Lower leg skin (tissue), 4 donors: ENCODE data around the gene SHCBP1. TPM values are rescaled to one million over a fixed set of nuclear protein-coding genes. Genes with fewer than 3 reads are reported as not detected.

Source experiments
- DNase-seq, 2 donors: peaks; one replicate each; pipeline ENCODE4 v3.0.0-alpha.2; 2019; ENCODE audit warnings: low spot score in 2 of 2
- H3K4me3 ChIP-seq: fragments of 200-600 bp; sonication (generic); 2 replicates; pipeline ENCODE4 v1.5.1; 2017; ENCODE audit warnings: mild to moderate bottlenecking, low read depth; ENCODE audit not compliant: poor library complexity, severe bottlenecking
- POLR2A ChIP-seq, 2 donors: fragments of 450-650 bp; IDR thresholded peaks; one replicate each; pipeline ENCODE4 v1.6.1; 2016 to 2017; ENCODE audit warnings: antibody characterized with exemption in 2 of 2, mild to moderate bottlenecking in 1 of 2, moderate library complexity in 1 of 2
- WGBS, 2 donors: methylation state at CpG; one replicate each; pipeline ENCODE4 v1.1.5; 2018; 5-methylcytosine and 5-hydroxymethylcytosine counted together
- intact Hi-C: fragments of 100-400 bp; cut with DNase I; formaldehyde crosslinking; loops from one replicate; pipeline ENCODE4 v1.15.0; 2023; ENCODE audit warnings: low total_unique reads
- total RNA-seq, 4 donors: library from RNA; depleted of rRNA; stranded (reverse); fragments of >200 nt; gene quantifications; one replicate each; pipeline ENCODE4 v1.1.0, GENCODE V29; 2016
- TF ChIP-seq, protein P1 (sequence below), 3 donors: fragments of 450-650 bp; IDR thresholded peaks; one replicate each; pipeline ENCODE4 v1.5.1; 2016; ENCODE audit warnings: antibody characterized with exemption in 3 of 3, mild to moderate bottlenecking in 3 of 3, moderate library complexity in 2 of 3

SHCBP1 gene
- total RNA-seq, 4 donors from 2014 or later = 0.76 to 1.4 (median 1.3) TPM

DNA sequence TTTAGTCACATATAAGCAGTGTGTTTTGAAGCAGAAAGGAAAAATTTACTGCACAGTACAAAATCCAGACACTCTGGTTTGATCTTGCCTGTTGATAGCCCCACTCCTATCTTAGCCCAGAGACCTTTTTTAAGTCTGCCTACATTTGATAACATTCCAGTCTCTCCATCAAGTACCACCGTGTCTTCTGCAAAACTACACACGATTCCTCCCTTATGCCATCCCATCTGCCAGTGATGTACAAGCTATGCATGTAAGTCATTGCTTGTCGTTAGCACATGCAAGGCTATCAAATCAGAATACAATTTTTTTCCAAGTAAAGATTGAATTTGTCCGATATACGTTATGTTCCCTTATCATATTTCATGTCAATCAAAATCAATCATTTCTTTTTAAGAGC is 14.9 kb downstream of the SHCBP1 start:
- intact Hi-C loops = no loop called here

DNA sequence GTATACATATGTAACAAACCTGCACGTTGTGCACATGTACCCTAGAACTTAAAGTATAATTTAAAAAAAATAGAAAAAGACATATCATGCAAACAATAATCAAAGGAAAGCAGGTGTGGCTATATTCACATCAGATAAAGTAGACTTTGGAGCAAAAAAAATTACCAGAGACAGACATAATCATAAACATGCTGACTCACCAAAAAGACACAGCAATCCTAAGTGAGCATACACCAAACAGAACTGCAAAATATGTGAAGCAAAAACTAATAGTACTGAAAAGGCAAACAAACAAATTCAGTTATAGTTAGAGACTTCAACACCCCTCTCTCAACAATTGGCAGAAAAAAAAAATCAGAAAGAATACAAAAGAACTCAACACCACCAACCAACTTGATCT is 29.9 kb downstream of the SHCBP1 start:
- no peak for DNase-seq
- TF ChIP-seq, protein P1, sequence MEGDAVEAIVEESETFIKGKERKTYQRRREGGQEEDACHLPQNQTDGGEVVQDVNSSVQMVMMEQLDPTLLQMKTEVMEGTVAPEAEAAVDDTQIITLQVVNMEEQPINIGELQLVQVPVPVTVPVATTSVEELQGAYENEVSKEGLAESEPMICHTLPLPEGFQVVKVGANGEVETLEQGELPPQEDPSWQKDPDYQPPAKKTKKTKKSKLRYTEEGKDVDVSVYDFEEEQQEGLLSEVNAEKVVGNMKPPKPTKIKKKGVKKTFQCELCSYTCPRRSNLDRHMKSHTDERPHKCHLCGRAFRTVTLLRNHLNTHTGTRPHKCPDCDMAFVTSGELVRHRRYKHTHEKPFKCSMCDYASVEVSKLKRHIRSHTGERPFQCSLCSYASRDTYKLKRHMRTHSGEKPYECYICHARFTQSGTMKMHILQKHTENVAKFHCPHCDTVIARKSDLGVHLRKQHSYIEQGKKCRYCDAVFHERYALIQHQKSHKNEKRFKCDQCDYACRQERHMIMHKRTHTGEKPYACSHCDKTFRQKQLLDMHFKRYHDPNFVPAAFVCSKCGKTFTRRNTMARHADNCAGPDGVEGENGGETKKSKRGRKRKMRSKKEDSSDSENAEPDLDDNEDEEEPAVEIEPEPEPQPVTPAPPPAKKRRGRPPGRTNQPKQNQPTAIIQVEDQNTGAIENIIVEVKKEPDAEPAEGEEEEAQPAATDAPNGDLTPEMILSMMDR (IDR thresholded peaks at IDR 0.05) = no peak
- no peak for TF ChIP-seq POLR2A (IDR thresholded peaks at IDR 0.05)
- intact Hi-C loops = no loop called here
- 92 to 100% methylated on average over 1 of the region's 1 CpG for WGBS, 2 donors
- no peak overlapping the region for H3K4me3 ChIP-seq

More for the DNA sequence above, 14.9 kb downstream of the SHCBP1 start:
- WGBS, 2 donors = 94 to 95% methylated on average over 5 of the region's 5 CpGs
- DNase-seq = no peak
- no peak overlapping the region for H3K4me3 ChIP-seq
- TF ChIP-seq POLR2A (IDR thresholded peaks at IDR 0.05) = no peak
- TF ChIP-seq, protein P1 (IDR thresholded peaks at IDR 0.05) = no peak

DNA sequence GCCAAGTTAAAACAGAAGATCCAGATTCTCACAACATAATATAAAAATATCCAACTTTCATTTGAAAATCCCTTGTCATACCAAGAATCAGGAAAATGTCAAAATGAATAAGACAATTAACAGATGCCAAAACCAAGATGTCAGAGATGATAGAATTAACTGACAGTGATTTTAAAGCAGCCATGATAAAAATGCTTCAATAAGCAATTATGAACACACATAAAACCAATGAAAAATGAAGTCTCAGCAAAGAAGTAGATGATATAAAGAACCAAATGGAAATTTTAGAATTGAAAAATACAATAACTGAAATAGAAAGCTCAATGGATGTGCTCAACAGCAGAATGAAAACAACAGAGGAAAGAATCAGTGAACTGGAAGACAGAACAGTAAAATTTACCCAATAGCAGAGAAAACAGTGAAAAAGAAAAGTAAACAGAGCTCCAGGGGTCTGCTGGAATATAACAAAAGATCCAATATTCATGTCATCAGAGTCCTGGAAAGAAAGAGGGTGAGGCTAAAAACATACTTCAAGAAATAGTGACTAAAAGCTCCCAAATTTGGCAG is 35.1 kb downstream of the SHCBP1 start:
- H3K4me3 ChIP-seq = no peak overlapping the region
- TF ChIP-seq POLR2A (IDR thresholded peaks at IDR 0.05) = no peak
- DNase-seq = no peak
- intact Hi-C loops = no loop called here

DNA sequence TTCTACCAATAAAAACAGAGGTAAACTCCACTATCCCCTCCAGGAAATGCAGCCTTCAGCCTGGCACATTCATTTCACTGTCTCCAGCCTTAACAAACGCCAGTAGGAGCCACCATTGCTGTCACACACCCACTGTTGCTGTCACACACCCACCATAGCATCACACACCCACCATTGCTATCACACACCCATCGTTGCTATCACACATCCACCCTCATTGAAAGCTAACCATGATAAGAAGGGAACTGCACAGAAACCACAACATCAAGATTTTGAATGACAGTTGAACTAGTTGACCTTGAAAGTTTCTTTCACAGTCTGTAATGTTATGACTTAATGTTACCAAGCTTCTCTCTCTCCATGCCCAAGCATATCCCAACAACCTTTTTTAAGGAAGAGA is 38.1 kb downstream of the SHCBP1 start:
- no peak for DNase-seq
- TF ChIP-seq POLR2A (IDR thresholded peaks at IDR 0.05) = no peak
- TF ChIP-seq, protein P1 (IDR thresholded peaks at IDR 0.05) = no peak
- intact Hi-C loops = no loop called here
- no peak overlapping the region for H3K4me3 ChIP-seq
- WGBS, 2 donors = 82 to 89% methylated on average over 2 of the region's 2 CpGs

DNA sequence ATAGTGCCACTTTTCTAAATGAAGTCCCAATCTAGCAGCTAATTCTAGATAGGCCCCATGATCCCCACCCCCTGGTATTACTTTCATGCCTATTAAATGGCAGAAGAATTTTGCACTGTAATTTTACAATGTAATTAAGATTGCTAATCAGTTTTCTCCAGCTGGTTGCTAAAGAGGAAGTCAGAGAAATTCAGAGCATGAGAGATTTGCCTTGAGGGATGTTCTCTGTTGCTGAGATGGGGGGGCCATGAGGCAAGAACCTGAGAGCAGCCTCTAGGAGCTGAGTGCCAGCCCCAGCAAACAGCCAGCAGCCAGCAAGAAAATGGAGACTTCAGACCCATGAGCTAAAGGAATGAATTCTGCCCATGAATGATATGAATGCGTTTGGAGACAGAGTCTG is 38.9 kb downstream of the SHCBP1 start:
- intact Hi-C loops = no loop called here
- TF ChIP-seq POLR2A (IDR thresholded peaks at IDR 0.05) = no peak
- TF ChIP-seq, protein P1 (IDR thresholded peaks at IDR 0.05) = no peak
- WGBS, 2 donors = 90 to 92% methylated on average over 1 of the region's 1 CpG
- H3K4me3 ChIP-seq = no peak overlapping the region
- no peak for DNase-seq

DNA sequence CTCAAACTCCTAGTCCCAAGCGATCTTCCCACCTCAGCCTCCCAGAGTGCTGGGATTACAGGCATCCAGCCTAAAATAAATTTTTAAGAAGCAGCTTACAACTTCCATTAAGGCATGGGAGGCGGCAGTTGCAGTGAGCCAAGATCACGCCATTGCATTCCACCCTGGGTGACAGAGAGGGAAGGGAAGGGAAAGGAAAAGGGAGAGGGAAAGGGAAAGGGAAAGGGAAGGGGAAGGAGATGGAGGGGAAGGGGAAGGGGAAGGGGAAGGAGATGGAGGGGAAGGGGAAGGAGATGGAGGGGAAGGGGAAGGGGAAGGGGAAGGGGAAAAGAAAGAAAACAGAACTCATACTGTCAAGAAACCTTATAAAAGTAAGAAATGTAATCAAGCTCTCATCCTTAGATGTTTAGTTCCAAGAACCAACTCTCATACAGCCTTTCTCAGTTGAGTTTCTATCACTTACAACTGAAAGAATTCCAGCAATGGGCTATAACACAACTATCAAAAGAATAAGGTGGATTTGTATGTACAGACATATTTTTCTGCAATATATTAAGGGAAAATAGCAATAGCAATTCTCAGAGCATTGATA is 43.1 kb downstream of the SHCBP1 start:
- intact Hi-C loops = no loop called here
- DNase-seq = no peak
- no peak overlapping the region for H3K4me3 ChIP-seq
- 91 to 92% methylated on average over 3 of the region's 3 CpGs for WGBS, 2 donors
- TF ChIP-seq POLR2A (IDR thresholded peaks at IDR 0.05) = no peak
- TF ChIP-seq, protein P1 (IDR thresholded peaks at IDR 0.05) = no peak
